Esophagus muscularis mucosa (tissue), 4 donors: ENCODE data around the gene ADA.

Experiments used
- EP300 ChIP-seq: sonication (generic); formaldehyde crosslinking; IDR thresholded peaks from one replicate; pipeline ENCODE4 v1.6.1; 2017; ENCODE audit warnings: antibody characterized with exemption
- POLR2A ChIP-seq: fragments of 450-650 bp; IDR thresholded peaks from one replicate; pipeline ENCODE4 v1.6.1; 2017; ENCODE audit warnings: antibody characterized with exemption, moderate library complexity, mild to moderate bottlenecking, low read depth
- POLR2AphosphoS5 ChIP-seq, 2 donors: sonication (generic); formaldehyde crosslinking; IDR thresholded peaks; one replicate each; pipeline ENCODE4 v1.6.1; 2017; ENCODE audit warnings: antibody characterized with exemption in 2 of 2
- TF ChIP-seq, protein P1 (sequence below), 3 experiments: fragments of 200-600 bp in 2 of 3; fragments of 450-650 bp in 1 of 3; sonication (generic) in 2 of 3; IDR thresholded peaks; one replicate each; pipeline ENCODE4 v1.5.1; 2017 to 2019; ENCODE audit warnings: antibody characterized with exemption in 3 of 3, mild to moderate bottlenecking in 2 of 3, moderate library complexity in 1 of 3

DNA sequence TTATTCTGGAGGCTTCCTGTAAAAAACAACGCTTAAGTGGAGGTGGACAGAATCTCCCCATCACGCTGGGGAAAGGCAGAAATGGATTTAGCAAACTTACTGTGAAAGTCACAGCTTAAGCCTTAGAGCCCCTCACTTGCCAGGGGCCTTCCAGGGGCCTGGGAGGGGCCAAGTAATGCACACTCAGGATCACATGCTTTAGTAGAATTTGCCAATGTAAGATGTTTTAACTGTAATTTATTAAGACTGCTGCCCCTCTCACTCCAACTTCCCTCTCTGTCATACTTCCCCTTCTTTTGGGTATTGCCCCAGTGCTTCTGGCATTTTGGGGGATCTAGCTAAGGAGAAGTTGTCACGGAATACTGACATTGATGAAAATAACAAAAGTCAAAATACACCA, 12.6 kb upstream of the ADA start:
- TF ChIP-seq, protein P1, sequence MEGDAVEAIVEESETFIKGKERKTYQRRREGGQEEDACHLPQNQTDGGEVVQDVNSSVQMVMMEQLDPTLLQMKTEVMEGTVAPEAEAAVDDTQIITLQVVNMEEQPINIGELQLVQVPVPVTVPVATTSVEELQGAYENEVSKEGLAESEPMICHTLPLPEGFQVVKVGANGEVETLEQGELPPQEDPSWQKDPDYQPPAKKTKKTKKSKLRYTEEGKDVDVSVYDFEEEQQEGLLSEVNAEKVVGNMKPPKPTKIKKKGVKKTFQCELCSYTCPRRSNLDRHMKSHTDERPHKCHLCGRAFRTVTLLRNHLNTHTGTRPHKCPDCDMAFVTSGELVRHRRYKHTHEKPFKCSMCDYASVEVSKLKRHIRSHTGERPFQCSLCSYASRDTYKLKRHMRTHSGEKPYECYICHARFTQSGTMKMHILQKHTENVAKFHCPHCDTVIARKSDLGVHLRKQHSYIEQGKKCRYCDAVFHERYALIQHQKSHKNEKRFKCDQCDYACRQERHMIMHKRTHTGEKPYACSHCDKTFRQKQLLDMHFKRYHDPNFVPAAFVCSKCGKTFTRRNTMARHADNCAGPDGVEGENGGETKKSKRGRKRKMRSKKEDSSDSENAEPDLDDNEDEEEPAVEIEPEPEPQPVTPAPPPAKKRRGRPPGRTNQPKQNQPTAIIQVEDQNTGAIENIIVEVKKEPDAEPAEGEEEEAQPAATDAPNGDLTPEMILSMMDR (IDR thresholded peaks at IDR 0.05) = no peak
- TF ChIP-seq POLR2A (no peak), POLR2AphosphoS5 (IDR thresholded peaks at IDR 0.05) (no peak), EP300 (no peak)
